ENCODE measurements around the gene MESD. TPM values are rescaled to one million over a fixed set of nuclear protein-coding genes. Genes with fewer than 3 reads are reported as not detected.

Gene MESD
- total and polyA plus RNA-seq, 9 of the 15 experiments (the other 6 are each of a cell fraction or from before 2014, with no cell fraction given): 11.3 to 39.7 (median 22.8) TPM

- TF ChIP-seq, protein P1, sequence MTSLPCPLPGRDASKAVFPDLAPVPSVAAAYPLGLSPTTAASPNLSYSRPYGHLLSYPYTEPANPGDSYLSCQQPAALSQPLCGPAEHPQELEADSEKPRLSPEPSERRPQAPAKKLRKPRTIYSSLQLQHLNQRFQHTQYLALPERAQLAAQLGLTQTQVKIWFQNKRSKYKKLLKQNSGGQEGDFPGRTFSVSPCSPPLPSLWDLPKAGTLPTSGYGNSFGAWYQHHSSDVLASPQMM (CRISPR knock-in tag; IDR thresholded peaks at IDR 0.05): no peak
- TF ChIP-seq FOXA3 (CRISPR knock-in tag; conservative IDR thresholded peaks at IDR 0.05 in 1 of 2, IDR thresholded peaks at IDR 0.05 in 1 of 2): peak in 1 of 2 experiments; percentile 75; a peak in 1 of 4 replicates
- TF ChIP-seq, protein P2, sequence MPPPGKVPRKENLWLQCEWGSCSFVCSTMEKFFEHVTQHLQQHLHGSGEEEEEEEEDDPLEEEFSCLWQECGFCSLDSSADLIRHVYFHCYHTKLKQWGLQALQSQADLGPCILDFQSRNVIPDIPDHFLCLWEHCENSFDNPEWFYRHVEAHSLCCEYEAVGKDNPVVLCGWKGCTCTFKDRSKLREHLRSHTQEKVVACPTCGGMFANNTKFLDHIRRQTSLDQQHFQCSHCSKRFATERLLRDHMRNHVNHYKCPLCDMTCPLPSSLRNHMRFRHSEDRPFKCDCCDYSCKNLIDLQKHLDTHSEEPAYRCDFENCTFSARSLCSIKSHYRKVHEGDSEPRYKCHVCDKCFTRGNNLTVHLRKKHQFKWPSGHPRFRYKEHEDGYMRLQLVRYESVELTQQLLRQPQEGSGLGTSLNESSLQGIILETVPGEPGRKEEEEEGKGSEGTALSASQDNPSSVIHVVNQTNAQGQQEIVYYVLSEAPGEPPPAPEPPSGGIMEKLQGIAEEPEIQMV (tag; conservative IDR thresholded peaks at IDR 0.05; ENCODE audit: low read depth): no peak
- peak in 1 of 2 experiments; percentile 53; a peak in 1 of 4 replicates for TF ChIP-seq FOXK2 (conservative IDR thresholded peaks at IDR 0.05 in 1 of 2, IDR thresholded peaks at IDR 0.05 in 1 of 2; ENCODE audit: low read depth in 2 of 2)
- TF ChIP-seq SMARCC2 (IDR thresholded peaks at IDR 0.05; ENCODE audit: low read depth): peak; percentile 25; the same call in 1 of the 2 replicates
- no peak for TF ChIP-seq SIX5 (IDR thresholded peaks at IDR 0.05; ENCODE audit: borderline replicate concordance in 1 of 2, insufficient read depth in 1 of 2, low read depth in 1 of 2, low read length in 2 of 2)
- no peak for TF ChIP-seq ZNF232 (CRISPR knock-in tag; IDR thresholded peaks at IDR 0.05)
- TF ChIP-seq ATF3 (IDR thresholded peaks at IDR 0.05): peak; percentile 39; the same call in 1 of the 2 replicates
- TF ChIP-seq ATF3 (CRISPR knock-in tag; conservative IDR thresholded peaks at IDR 0.05): no peak
- no peak for TF ChIP-seq ARID4B (CRISPR knock-in tag; IDR thresholded peaks at IDR 0.05)
- no peak for TF ChIP-seq HCFC1 (IDR thresholded peaks at IDR 0.05; ENCODE audit: low read depth, low read length)
- TF ChIP-seq, protein P3, sequence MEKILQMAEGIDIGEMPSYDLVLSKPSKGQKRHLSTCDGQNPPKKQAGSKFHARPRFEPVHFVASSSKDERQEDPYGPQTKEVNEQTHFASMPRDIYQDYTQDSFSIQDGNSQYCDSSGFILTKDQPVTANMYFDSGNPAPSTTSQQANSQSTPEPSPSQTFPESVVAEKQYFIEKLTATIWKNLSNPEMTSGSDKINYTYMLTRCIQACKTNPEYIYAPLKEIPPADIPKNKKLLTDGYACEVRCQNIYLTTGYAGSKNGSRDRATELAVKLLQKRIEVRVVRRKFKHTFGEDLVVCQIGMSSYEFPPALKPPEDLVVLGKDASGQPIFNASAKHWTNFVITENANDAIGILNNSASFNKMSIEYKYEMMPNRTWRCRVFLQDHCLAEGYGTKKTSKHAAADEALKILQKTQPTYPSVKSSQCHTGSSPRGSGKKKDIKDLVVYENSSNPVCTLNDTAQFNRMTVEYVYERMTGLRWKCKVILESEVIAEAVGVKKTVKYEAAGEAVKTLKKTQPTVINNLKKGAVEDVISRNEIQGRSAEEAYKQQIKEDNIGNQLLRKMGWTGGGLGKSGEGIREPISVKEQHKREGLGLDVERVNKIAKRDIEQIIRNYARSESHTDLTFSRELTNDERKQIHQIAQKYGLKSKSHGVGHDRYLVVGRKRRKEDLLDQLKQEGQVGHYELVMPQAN (IDR thresholded peaks at IDR 0.05; ENCODE audit: borderline replicate concordance): no peak
- TF ChIP-seq DPF2 (IDR thresholded peaks at IDR 0.05): peak; percentile 72
- TF ChIP-seq SNIP1 (IDR thresholded peaks at IDR 0.05; ENCODE audit: low read depth): no peak
- TF ChIP-seq U2AF1 (optimal IDR thresholded peaks at IDR 0.05; ENCODE audit: low read depth, low read length): no peak
Observed at GRCh38 chr15:80953953-80954778, 35.5 kb downstream of the MESD start (continued).
